Measurements from ENCODE around the gene AP1G1.
"Not testable (repeated sequence)": the region's sequence is repeated elsewhere in the genome, so short reads cannot be mapped to it uniquely, and the experiment has no call there.

AP1G1 gene

DNA sequence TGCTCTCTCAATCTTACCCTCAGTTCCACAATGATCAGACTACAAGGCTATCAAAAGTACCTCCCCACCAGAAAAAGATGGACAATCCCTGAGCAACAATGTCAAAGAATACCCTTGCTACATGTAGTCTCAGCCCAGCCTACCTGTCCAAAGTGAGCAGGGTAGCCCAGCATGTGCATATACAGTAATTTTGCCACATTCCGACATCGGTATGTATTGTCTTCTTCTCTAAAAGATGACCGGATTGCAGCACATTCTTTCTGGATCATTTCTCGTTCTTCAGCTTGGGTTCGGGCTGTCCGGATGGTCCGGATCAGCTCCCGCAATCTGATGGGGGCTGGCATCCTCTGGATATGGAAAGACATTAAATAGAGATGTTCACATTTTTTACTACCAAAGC lies 19.5 kb downstream of the AP1G1 start:
- H3K4me1 Mint-ChIP-seq (ENCODE audit: low read depth), result peaks cover 50% of the 10 kb centered on the region
- peaks cover 60% of the 10 kb centered on the region for H3K36me3 Mint-ChIP-seq (ENCODE audit: low read depth)

DNA sequence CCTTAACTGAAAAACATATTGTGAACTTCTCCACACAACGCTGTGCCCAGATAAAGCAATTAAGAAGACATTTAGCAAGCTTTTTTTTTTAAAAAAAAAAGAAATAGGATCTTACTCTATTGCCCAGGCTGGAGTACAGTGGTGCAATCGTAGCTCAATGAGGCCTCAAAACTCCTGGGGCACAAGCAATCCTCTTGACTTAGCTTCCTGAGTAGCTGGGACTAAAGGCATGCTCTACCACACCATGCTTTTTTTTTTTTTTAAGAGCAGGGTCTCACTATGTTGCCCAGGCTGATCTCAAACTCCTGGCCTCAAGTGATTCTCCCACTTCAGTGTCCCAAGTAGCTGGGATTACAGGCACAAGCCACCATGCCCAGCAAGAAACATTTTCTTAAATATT lies 20.1 kb downstream of the AP1G1 start:
- no peak for DNase-seq
- Mint-ChIP-seq H3K4me3 (no peak overlapping the region), H3K9me3 (no peaks in the 10 kb centered on the region), H3K4me1 (ENCODE audit: low read depth) (peaks cover 49% of the 10 kb centered on the region), H3K27ac (no peak overlapping the region), H3K27me3 (no peaks in the 10 kb centered on the region), H3K36me3 (ENCODE audit: low read depth) (peaks cover 64% of the 10 kb centered on the region)

More for the DNA sequence above, 19.5 kb downstream of the AP1G1 start:
- no peak overlapping the region for H3K27ac Mint-ChIP-seq
- H3K27me3 Mint-ChIP-seq, result no peaks in the 10 kb centered on the region
- no peak overlapping the region for H3K4me3 Mint-ChIP-seq
- no peak for DNase-seq
- no peaks in the 10 kb centered on the region for H3K9me3 Mint-ChIP-seq

DNA sequence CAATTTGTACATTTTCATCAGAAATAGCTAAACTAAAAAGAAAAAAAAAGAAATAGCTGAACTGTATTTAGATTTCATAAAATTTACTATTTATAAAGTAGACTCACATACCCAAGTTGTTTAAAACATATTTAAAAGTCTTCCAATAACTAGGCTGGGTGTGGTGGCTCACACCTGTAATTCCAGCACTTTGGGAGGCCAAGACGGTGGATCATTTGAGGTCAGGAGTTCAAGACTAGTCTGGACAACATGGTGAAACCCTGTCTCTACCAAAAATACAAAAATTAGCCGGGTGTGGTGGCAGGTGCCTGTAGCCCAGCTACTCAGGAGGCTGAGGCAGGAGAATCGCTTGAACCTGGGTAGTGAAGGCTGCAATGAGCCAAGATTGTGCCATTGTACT lies 23.5 kb downstream of the AP1G1 start:
- Mint-ChIP-seq H3K36me3 (ENCODE audit: low read depth) (peaks cover 63% of the 10 kb centered on the region), H3K4me1 (ENCODE audit: low read depth) (peaks cover 32% of the 10 kb centered on the region)
- not testable (repeated sequence) for H3K4me3 Mint-ChIP-seq, H3K9me3 Mint-ChIP-seq, H3K27me3 Mint-ChIP-seq, DNase-seq, H3K27ac Mint-ChIP-seq

DNA sequence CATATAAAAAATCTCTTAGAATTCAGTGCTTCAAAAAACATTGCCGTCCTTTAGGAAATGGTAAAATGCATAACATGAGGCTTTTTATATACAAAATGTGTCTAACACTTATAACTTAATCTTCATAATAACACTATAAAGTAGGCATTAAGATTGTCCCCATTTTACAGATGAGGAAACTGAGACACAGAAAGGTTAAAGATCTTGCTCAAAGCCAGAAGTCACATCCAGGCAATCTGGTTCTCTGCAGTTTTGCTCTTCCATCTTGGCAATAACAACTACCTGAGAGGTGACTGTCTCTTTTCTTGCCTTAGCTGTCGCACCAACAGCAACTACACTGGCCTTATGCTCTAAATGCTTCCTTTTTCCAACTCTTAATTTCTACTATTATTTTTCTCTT lies 24.5 kb downstream of the AP1G1 start:
- DNase-seq, result no peak
- no peaks in the 10 kb centered on the region for H3K27me3 Mint-ChIP-seq
- peak overlapping the region; percentile 18 for H3K27ac Mint-ChIP-seq
- peaks cover 34% of the 10 kb centered on the region for H3K4me1 Mint-ChIP-seq (ENCODE audit: low read depth)
- H3K4me3 Mint-ChIP-seq, result no peak overlapping the region
- peaks cover 65% of the 10 kb centered on the region for H3K36me3 Mint-ChIP-seq (ENCODE audit: low read depth)
- H3K9me3 Mint-ChIP-seq, result no peaks in the 10 kb centered on the region

DNA sequence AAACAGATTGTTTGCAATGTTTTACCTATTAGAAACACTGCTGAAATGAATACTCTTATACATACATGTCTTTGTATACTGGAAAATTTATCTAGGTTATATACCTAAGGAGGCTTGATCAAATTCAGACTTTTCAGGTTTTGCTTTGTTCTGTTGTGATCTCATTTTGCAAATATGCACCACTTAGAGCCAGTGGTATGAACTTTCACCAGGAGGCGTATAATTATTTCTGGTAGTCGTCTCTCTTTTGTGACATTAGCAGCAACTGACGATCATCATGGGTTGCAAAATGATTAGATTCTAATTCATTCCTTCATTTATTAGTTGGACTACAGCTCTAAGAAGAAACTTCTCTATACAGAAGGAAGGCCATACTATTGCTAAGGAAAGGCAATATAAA lies 26.9 kb downstream of the AP1G1 start:
- Mint-ChIP-seq H3K9me3 (no peaks in the 10 kb centered on the region), H3K36me3 (ENCODE audit: low read depth) (peaks cover 66% of the 10 kb centered on the region), H3K4me1 (ENCODE audit: low read depth) (peaks cover 44% of the 10 kb centered on the region), H3K27me3 (no peaks in the 10 kb centered on the region), H3K27ac (no peak overlapping the region), H3K4me3 (no peak overlapping the region)
- DNase-seq, result no peak

DNA sequence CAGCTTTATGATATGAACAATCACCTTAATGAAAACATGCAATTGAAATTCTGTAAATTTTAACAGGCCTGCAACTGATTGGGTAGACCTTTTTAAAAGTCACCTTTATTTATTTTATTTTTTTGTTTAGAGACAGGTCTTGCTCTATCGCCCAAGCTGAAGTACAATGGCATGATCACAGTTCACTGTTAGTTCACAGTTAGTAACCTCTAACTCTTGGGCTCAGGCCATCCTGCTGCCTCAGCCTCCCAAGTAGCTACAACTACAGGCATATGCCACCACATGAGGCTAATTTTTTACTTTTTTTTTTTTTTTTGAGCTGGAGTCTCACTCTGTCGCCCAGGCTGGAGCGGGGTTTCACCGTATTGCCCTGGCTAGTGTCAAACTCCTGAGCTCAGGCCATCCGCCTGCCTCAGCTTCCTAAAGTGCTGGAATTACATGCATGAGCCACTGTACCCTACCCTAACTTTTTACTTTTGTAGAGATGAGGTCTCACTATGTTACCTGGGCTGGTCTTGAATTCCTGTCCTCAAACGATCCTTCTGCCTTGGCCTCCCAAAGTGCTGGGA lies 28.0 kb downstream of the AP1G1 start:
- H3K36me3 Mint-ChIP-seq (ENCODE audit: low read depth), result peaks cover 68% of the 10 kb centered on the region
- peak overlapping the region; percentile 22 for H3K27ac Mint-ChIP-seq
- H3K4me1 Mint-ChIP-seq (ENCODE audit: low read depth), result peaks cover 52% of the 10 kb centered on the region
- H3K9me3 Mint-ChIP-seq, result no peaks in the 10 kb centered on the region
- DNase-seq, result no peak
- no peak overlapping the region for H3K4me3 Mint-ChIP-seq
- H3K27me3 Mint-ChIP-seq, result no peaks in the 10 kb centered on the region

DNA sequence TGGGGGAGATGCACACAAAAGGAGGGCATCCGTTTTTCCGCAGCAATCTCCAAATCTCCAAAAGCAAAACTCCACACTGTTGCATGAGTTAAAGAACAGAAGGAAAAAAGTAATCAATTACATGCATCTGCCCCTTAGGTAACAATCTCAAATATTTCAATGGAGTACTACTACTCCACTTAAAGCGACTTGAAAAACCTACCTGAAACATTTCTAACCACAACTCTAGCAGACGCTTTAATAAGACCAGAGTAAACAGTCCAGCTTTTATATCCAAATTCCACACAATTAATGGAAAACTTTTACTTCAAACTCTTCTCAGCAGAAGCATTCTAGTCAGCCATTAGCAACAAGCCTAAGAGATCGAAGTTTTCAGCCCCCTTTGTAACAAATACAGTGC lies 29.9 kb downstream of the AP1G1 start:
- Mint-ChIP-seq H3K36me3 (ENCODE audit: low read depth) (peaks cover 69% of the 10 kb centered on the region), H3K4me1 (ENCODE audit: low read depth) (peaks cover 49% of the 10 kb centered on the region), H3K4me3 (no peak overlapping the region), H3K27ac (peak overlapping the region; percentile 27), H3K9me3 (no peaks in the 10 kb centered on the region), H3K27me3 (no peaks in the 10 kb centered on the region)
- no peak for DNase-seq

DNA sequence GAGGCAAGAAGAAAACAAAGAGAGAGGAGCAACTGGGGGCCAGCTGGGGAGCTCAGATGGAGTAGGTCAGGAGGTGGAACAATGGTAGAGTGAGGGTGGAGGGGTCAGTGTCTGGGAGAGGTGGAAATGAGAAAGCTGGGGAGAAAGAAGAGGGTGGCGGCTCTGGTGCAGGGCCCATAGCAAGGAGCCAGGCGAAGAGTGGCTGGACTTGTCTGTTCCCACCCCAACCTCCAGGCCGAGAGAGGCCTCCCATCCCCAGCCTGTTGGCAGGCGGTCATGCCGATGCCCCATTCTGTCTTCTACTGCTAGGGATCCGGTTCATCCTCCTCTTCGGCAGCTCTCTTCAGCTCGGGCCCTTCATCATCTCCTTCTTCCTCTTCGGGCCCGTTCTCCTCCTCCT lies 31.3 kb downstream of the AP1G1 start:
- H3K4me1 Mint-ChIP-seq (ENCODE audit: low read depth), result peaks cover 43% of the 10 kb centered on the region
- H3K27me3 Mint-ChIP-seq, result no peaks in the 10 kb centered on the region
- H3K9me3 Mint-ChIP-seq, result no peaks in the 10 kb centered on the region
- H3K36me3 Mint-ChIP-seq (ENCODE audit: low read depth), result peaks cover 74% of the 10 kb centered on the region
- DNase-seq, result no peak
- H3K4me3 Mint-ChIP-seq, result no peak overlapping the region
- H3K27ac Mint-ChIP-seq, result peak overlapping the region; percentile 78

DNA sequence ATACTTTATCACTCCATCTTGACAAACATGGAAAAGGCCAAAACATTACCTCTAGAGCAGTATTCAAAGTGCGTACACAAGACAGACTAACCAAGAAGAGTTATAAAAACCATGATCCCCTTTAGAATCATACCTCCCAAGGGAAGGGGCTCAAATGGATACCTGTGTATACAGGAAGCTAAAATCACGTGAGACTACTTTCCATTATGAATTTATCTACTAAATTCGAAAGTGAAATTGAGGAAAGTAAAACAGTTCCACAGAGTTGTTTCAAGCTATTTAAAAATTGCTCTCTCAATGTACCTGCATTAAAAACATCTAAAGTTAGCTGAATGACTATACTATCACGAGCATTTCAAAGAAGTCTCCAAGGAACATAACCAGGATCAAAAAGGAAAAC lies 32.7 kb downstream of the AP1G1 start:
- Mint-ChIP-seq H3K36me3 (ENCODE audit: low read depth) (peaks cover 76% of the 10 kb centered on the region), H3K27ac (peak overlapping the region; percentile 89), H3K27me3 (no peaks in the 10 kb centered on the region), H3K4me3 (no peak overlapping the region), H3K9me3 (no peaks in the 10 kb centered on the region), H3K4me1 (ENCODE audit: low read depth) (peaks cover 34% of the 10 kb centered on the region)
- DNase-seq, result no peak

DNA sequence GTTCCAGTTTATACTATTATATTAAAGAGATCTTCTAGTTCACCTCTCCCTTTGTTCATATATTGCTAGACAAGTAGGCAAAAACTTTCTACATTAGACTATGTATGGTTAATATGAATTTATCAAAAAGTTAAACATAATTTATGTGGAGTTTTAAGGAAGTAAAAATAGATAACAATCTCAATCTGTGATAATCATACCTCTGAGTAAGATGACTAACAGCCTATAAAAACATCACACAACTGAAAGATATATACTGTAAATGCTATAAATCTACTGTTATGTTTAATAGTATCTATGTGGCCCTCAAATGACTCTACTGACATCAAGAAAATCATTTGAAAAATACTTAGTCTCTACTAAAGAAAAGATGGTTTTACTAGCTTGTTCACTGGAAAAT lies 37.1 kb downstream of the AP1G1 start:
- no peak for DNase-seq
- H3K27me3 Mint-ChIP-seq, result no peaks in the 10 kb centered on the region
- H3K4me3 Mint-ChIP-seq, result no peak overlapping the region
- H3K9me3 Mint-ChIP-seq, result no peaks in the 10 kb centered on the region
- H3K27ac Mint-ChIP-seq, result no peak overlapping the region
- peaks cover 79% of the 10 kb centered on the region for H3K36me3 Mint-ChIP-seq (ENCODE audit: low read depth)
- peaks cover 26% of the 10 kb centered on the region for H3K4me1 Mint-ChIP-seq (ENCODE audit: low read depth)

DNA sequence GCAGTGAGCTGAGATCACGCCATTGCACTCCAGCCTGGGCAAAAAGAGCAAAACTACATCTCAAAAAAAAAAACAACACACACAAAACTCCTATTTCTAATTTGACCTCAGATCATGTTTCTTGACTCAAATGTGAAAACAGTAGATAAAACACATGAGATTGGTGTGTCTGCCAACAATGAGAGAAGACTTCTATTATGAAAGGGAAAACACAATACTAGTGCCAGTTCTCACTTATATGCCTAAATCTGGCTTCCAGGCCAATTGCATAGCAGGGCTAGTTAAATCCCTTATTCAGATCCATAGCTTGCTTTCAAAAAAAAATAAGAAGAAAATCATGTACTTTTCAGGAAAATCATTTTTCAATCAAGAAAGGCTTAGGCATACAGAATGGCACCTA lies 39.4 kb downstream of the AP1G1 start:
- H3K36me3 Mint-ChIP-seq (ENCODE audit: low read depth), result peaks cover 76% of the 10 kb centered on the region
- no peak for DNase-seq
- H3K9me3 Mint-ChIP-seq, result no peaks in the 10 kb centered on the region
- no peak overlapping the region for H3K4me3 Mint-ChIP-seq
- H3K27ac Mint-ChIP-seq, result peak overlapping the region; percentile 40
- no peaks in the 10 kb centered on the region for H3K27me3 Mint-ChIP-seq
- peaks cover 14% of the 10 kb centered on the region for H3K4me1 Mint-ChIP-seq (ENCODE audit: low read depth)

DNA sequence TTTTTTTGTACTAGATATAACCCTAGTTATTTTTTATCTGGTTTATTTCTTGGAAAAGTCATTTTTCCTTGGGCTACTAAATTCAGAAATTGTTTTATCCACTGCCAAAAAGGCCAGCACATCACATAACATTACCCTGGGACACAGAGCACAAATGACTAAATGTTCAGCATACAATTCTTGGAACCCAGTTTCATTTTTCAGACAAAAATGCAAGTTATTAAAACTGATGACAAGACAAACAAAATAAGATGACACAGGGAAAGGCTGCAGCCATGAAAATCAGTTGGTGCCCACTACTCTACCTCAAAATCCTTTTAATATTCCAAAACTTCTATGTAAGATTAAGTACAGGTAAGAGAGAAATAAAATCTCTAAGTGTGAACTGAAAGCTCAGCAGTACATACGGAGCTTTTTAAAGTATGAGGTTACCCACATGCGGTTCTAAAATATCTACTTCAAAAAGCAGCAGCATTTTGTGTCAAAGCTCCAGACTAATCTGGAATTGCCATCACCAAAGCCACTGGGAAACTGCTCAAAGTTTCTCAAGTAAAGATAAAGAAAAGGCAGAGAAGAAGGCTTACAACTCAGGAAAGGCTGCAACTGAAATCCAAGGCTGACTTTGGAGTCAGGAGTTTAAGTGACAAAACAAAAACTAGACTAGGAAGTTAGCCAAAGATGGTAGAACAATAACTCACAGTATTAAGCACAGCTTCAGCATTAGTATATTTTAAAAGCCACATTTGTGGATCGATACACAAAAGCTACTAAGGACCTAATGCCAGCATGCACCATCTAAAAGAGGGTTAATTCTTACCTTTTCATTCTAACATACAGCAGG lies 41.4 kb downstream of the AP1G1 start:
- no peak overlapping the region for H3K4me3 Mint-ChIP-seq
- H3K27ac Mint-ChIP-seq, result peak overlapping the region; percentile 69
- H3K27me3 Mint-ChIP-seq, result no peaks in the 10 kb centered on the region
- no peak for DNase-seq
- H3K9me3 Mint-ChIP-seq, result no peaks in the 10 kb centered on the region
- H3K36me3 Mint-ChIP-seq (ENCODE audit: low read depth), result peaks cover 80% of the 10 kb centered on the region
- peaks cover 14% of the 10 kb centered on the region for H3K4me1 Mint-ChIP-seq (ENCODE audit: low read depth)

DNA sequence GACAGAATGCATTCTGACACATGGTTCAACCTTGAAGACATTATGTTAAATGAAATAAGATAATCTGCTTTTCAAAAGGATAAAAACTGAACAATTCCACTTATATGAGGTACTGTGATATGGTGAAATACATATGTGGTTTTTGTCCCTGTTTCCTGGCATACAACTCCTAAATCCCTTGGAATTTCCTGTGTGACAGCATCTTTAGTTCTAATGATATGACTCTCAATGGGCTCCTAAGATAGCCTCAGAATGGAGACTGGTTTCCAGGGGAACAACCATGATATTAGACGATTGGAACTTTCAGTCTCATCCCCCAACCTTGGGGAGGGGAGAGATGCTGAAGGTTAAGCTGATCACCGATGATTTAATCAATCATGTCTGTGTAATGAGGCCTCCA lies 46.4 kb downstream of the AP1G1 start:
- Mint-ChIP-seq H3K27me3 (no peaks in the 10 kb centered on the region), H3K36me3 (ENCODE audit: low read depth) (peaks cover 87% of the 10 kb centered on the region), H3K4me1 (ENCODE audit: low read depth) (peaks cover 6% of the 10 kb centered on the region), H3K9me3 (no peaks in the 10 kb centered on the region), H3K4me3 (no peak overlapping the region), H3K27ac (no peak overlapping the region)
- DNase-seq, result no peak

DNA sequence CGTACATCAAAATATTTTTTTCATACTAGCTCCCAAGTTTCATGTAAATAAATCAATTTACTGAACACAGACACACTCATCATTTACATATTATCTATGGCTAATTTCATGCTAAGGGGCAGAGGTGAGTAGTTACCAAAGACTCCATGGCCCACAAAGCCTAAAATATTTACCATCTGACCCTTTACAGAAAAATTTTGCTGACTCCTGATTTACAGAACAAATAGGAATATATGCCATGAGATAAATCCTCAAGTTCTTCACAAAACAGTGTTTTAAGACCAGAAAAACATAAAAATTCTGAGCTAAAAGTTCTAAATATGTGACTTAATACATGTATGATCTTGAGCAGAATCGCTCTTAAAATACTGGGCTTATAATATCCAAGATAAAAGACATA lies 47.5 kb downstream of the AP1G1 start:
- H3K27ac Mint-ChIP-seq, result no peak overlapping the region
- no peaks in the 10 kb centered on the region for H3K4me1 Mint-ChIP-seq (ENCODE audit: low read depth)
- H3K27me3 Mint-ChIP-seq, result no peaks in the 10 kb centered on the region
- H3K9me3 Mint-ChIP-seq, result no peaks in the 10 kb centered on the region
- peaks cover 92% of the 10 kb centered on the region for H3K36me3 Mint-ChIP-seq (ENCODE audit: low read depth)
- H3K4me3 Mint-ChIP-seq, result no peak overlapping the region
- DNase-seq, result no peak

DNA sequence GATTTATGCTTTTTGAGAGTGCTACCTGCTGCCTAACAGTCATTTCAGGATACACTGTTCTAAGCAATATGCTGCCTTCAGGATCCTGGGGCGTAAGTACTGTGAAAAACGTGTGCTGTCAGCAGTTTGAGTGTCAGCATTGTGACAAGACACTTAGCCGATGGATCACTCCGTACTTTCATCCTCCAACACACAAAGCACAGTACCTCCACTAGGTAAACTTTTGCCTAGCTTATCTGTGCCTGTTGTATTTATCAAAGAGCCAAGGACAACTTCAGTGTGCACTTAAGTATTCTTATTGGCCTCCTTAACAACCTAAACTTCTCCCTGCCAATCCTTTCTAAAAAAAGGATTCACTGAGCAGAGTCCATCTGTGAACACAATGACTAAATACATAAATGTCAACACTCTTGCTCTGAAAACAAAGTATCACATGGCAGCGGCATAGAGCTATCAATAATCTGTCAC lies 50.3 kb downstream of the AP1G1 start:
- peaks cover 97% of the 10 kb centered on the region for H3K36me3 Mint-ChIP-seq (ENCODE audit: low read depth)

More for the DNA sequence above, 50.3 kb downstream of the AP1G1 start:
- Mint-ChIP-seq H3K27ac (no peak overlapping the region), H3K4me3 (no peak overlapping the region), H3K27me3 (no peaks in the 10 kb centered on the region), H3K4me1 (ENCODE audit: low read depth) (peaks cover 15% of the 10 kb centered on the region), H3K9me3 (no peaks in the 10 kb centered on the region)
- no peak for DNase-seq
